BE2C (cell line): ENCODE results near the gene KRT4.

Experiments used
- DNase-seq: peaks from one replicate; pipeline ENCODE4 v3.0.0-alpha.2; 2020
- H3K27me3 ChIP-seq: fragments of 250-450 bp; sonication (Bioruptor Pico); 2 replicates; pipeline ENCODE4 v1.5.1; 2020; ENCODE audit warnings: mild to moderate bottlenecking
- H3K36me3 ChIP-seq: fragments of 250-450 bp; sonication (Bioruptor Pico); 2 replicates; pipeline ENCODE4 v1.5.1; 2020; ENCODE audit warnings: mild to moderate bottlenecking
- H3K4me1 ChIP-seq: fragments of 250-450 bp; sonication (Bioruptor Pico); 2 replicates; pipeline ENCODE4 v1.5.1; 2020
- H3K4me3 ChIP-seq: 2 replicates; pipeline ENCODE4 v1.5.1; 2011; ENCODE audit warnings: low read depth, low read length
- H3K9me3 ChIP-seq: fragments of 250-450 bp; sonication (Bioruptor Pico); 2 replicates; pipeline ENCODE4 v1.5.1; 2020
- TF ChIP-seq, protein P1 (sequence below): IDR thresholded peaks from 2 replicates; pipeline ENCODE4 v1.5.1; 2012; ENCODE audit warnings: mild to moderate bottlenecking, low read depth, low read length

Gene KRT4

DNA sequence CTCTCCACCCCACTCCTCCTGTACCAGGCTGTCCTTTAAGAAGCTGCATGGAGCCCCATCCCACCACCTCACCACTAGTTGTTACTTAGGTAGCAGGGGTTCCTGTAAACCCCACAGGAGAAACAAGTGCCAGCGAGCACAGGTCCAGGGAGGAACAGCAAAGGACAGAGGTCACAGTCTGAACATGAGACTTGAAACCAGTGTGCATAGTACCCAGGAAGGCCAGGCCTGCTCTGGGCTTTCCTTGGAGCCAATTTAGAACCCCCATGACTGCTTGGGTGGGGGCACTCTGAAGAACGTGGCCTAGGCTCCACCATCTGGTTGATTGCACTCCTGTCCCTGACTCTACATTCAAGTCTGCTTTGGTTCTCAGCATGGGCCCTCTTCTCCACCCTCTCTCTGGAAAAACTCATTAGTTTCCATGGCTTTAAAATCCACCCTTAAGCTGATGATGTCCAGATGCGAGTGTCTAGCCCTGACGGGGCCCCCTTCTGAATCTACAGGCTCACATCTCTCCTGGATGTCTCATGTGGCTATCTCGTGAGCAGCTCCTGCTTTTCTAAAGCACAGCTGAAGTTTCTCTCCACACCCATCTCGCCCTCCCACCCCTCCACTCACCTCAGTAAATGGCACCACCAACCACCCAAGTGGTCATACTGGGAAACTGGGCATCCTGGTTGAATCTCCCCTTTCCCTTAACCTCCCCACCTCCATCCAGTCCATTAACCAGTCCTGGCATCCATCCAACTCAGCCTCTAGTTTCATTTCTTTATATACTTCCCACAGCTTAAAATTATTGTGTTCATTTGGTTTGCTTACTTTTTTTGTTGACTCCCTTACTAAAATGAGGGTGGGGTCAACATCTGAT lies 26.4 kb downstream of the KRT4 start:
- TF ChIP-seq, protein P1, sequence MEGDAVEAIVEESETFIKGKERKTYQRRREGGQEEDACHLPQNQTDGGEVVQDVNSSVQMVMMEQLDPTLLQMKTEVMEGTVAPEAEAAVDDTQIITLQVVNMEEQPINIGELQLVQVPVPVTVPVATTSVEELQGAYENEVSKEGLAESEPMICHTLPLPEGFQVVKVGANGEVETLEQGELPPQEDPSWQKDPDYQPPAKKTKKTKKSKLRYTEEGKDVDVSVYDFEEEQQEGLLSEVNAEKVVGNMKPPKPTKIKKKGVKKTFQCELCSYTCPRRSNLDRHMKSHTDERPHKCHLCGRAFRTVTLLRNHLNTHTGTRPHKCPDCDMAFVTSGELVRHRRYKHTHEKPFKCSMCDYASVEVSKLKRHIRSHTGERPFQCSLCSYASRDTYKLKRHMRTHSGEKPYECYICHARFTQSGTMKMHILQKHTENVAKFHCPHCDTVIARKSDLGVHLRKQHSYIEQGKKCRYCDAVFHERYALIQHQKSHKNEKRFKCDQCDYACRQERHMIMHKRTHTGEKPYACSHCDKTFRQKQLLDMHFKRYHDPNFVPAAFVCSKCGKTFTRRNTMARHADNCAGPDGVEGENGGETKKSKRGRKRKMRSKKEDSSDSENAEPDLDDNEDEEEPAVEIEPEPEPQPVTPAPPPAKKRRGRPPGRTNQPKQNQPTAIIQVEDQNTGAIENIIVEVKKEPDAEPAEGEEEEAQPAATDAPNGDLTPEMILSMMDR, result no peak
- DNase-seq, result no peak
- Histone ChIP-seq H3K4me3 (no peak overlapping the region), H3K9me3 (no peaks in the 10 kb centered on the region), H3K27me3 (peaks cover 23% of the 10 kb centered on the region), H3K36me3 (no peaks in the 10 kb centered on the region), H3K4me1 (no peaks in the 10 kb centered on the region)

DNA sequence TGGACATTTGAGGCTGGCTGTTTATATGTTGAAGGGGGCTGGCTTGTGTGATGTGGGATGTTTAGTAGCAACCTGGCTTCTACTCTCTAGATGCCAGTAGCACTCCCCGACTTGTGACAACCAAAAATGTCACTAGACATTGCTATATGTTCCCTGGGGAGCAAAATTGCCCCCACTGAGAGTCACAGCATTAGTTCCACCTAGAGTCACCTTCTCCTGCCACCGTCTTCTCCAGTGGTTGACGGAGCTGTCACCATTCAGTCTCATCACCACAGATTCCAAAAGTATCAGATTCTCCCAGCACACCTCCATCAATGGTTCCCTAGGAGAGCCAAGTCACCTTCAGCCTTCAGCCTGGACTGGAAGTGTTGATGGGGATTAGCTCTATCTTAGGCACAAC lies 29.0 kb downstream of the KRT4 start:
- H3K36me3 ChIP-seq, result no peaks in the 10 kb centered on the region
- DNase-seq, result no peak
- H3K9me3 ChIP-seq, result no peaks in the 10 kb centered on the region
- TF ChIP-seq, protein P1, result no peak
- H3K27me3 ChIP-seq, result peaks cover 19% of the 10 kb centered on the region
- H3K4me3 ChIP-seq, result no peak overlapping the region
- no peaks in the 10 kb centered on the region for H3K4me1 ChIP-seq

DNA sequence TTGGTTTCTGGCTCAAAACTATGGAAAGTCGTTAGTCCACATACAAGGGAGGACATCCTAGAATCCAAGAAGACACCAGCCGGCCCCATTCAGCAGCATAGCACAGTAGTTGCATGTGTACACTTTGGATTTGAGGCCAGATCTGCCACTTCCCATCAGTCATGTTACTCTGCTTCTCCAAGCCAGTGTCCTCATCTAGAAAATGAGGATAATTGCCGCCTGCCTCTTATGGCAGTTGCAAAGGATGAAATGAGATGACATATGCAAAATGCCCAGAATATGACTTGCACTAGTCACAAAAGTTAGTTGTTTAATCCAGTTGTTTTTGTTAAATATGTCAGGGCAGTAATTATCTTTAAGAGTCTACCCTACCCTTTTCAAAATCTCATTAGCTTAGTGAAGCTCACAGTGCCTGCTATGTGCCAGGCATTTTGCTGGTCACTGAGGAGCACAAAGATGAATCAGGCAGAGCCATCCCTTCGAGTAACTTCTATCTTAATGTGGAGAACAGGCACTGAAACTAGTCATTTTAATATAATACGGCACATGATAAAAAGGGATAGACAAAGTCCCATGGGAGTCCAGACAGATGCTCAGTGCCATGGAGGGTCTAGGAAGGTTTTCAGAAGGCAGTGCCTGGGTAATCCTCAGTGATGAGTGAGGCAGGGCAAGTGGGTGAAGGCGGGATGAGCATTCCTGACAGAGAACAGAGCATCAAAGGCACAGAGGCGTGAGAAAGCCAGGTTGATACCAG lies 30.2 kb downstream of the KRT4 start:
- H3K4me3 ChIP-seq, result no peak overlapping the region
- H3K36me3 ChIP-seq, result no peaks in the 10 kb centered on the region
- no peak for DNase-seq
- H3K9me3 ChIP-seq, result no peaks in the 10 kb centered on the region
- H3K4me1 ChIP-seq, result no peaks in the 10 kb centered on the region
- H3K27me3 ChIP-seq, result peaks cover 19% of the 10 kb centered on the region
- TF ChIP-seq, protein P1, result no peak

DNA sequence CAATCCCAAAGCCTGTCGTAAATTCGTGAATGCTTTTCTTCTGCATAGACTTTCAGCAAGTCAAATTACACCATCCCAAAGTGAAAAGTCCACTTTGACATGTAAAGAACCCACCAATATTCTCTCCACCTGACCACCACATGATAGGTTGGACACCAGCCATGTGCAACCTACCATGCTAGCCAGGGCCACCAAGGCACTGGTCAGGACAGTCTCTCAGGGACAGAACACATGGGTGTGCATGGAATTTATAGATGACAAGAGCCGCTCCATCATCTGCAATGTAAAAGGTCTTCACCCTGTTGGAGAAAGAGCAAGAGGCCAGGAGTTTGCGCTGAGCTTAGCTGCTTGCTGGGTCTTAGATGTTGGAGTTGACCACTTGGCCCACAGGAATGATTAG lies 31.4 kb downstream of the KRT4 start:
- no peaks in the 10 kb centered on the region for H3K9me3 ChIP-seq
- TF ChIP-seq, protein P1, result no peak
- no peaks in the 10 kb centered on the region for H3K36me3 ChIP-seq
- peaks cover 19% of the 10 kb centered on the region for H3K27me3 ChIP-seq
- no peak for DNase-seq
- no peaks in the 10 kb centered on the region for H3K4me1 ChIP-seq
- H3K4me3 ChIP-seq, result no peak overlapping the region

DNA sequence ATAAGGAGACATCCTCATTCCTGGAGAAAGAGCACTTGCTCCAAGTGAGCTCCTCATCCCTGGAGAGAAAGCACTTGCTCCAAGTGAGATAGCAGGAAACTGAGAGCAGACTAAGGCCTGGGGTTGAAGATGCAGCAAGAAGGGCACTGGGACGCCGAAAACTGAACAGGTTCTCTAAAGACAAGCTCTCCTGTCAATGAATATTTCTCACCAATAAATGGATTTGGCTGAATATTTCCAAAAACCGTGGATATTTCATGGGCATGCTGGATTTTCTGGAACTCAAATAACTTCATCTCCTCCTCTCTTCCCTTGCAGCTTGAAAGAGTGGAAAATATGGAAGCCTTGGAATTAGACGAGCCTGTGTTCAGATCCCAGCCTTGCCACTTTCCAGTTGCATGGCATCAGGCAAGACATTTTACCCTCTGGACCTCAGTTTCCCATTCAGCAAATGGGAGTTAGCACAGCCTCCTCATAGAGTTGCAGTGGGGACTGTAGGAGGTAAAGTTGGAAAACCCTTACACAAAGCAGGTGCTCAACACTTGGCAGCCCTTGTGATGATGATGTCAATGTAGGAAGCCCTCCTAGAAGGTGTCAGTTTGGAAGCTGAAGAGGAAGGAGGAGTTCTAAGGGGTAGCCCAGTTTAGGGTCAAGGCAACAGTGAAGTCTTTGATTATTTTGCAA lies 32.4 kb downstream of the KRT4 start:
- H3K9me3 ChIP-seq, result no peaks in the 10 kb centered on the region
- TF ChIP-seq, protein P1, result no peak
- H3K4me1 ChIP-seq, result no peaks in the 10 kb centered on the region
- H3K36me3 ChIP-seq, result no peaks in the 10 kb centered on the region
- H3K27me3 ChIP-seq, result peaks cover 16% of the 10 kb centered on the region
- H3K4me3 ChIP-seq, result no peak overlapping the region
- DNase-seq, result no peak
